Activated T-cell treated with anti-CD3 and anti-CD28 coated beads, Interleukin-2, amount 50 U/mL, for 24 hours (primary cell): ENCODE data around the gene UCN3.

ENCODE experiments used
- DNase-seq: peaks from one replicate; pipeline ENCODE4 v3.0.0-alpha.2; 2020
- H3K27ac Mint-ChIP-seq: 2 replicates; pipeline ENCODE4 v1.8.0; 2020; ENCODE audit warnings: mild to moderate bottlenecking, mixed read lengths
- H3K27me3 Mint-ChIP-seq: 2 replicates; pipeline ENCODE4 v1.8.0; 2020; ENCODE audit warnings: mixed read lengths
- H3K36me3 Mint-ChIP-seq: 2 replicates; pipeline ENCODE4 v1.8.0; 2020; ENCODE audit warnings: low read depth, mixed read lengths
- H3K4me1 Mint-ChIP-seq: 2 replicates; pipeline ENCODE4 v1.8.0; 2020; ENCODE audit warnings: low read depth, mixed read lengths
- H3K4me3 Mint-ChIP-seq: 2 replicates; pipeline ENCODE4 v1.8.0; 2020; ENCODE audit warnings: mild to moderate bottlenecking, moderate library complexity, mixed read lengths
- H3K9me3 Mint-ChIP-seq: 2 replicates; pipeline ENCODE4 v1.8.0; 2020; ENCODE audit warnings: mixed read lengths

The UCN3 gene

GRCh38 chr10:5364890-5365338, at the start of gene UCN3:
Gene UCN3, plus strand, starts transcription at chr10:5364966. Its CDS starts 8,755 bp downstream, at chr10:5373721.
- H3K27ac Mint-ChIP-seq = no peak within 1 kb of the TSS
- no peak within 1 kb of the TSS for H3K4me3 Mint-ChIP-seq
- H3K9me3 Mint-ChIP-seq = no peaks in the 10 kb centered on the region
- peaks cover 3% of the 10 kb centered on the region for H3K4me1 Mint-ChIP-seq
- DNase-seq = no peak
- H3K27me3 Mint-ChIP-seq = peaks cover 16% of the 10 kb centered on the region
- H3K36me3 Mint-ChIP-seq = no peaks in the 10 kb centered on the region

- peak overlapping the region; percentile 43 for H3K4me3 Mint-ChIP-seq
- H3K9me3 Mint-ChIP-seq = peaks cover 8% of the 10 kb centered on the region
- H3K36me3 Mint-ChIP-seq = no peaks in the 10 kb centered on the region
- peak; percentile 80 for DNase-seq
- H3K27ac Mint-ChIP-seq = peak overlapping the region; percentile 89
- H3K4me1 Mint-ChIP-seq = peaks cover 47% of the 10 kb centered on the region
- no peaks in the 10 kb centered on the region for H3K27me3 Mint-ChIP-seq
These were observed 47.1 kb upstream of the UCN3 start for GRCh38 chr10:5317547-5318107.

GRCh38 chr10:5318148-5318547, 46.6 kb upstream of the UCN3 start:
- DNase-seq = no peak
- H3K27me3 Mint-ChIP-seq = no peaks in the 10 kb centered on the region
- no peak overlapping the region for H3K4me3 Mint-ChIP-seq
- H3K36me3 Mint-ChIP-seq = no peaks in the 10 kb centered on the region
- peak overlapping the region; percentile 89 for H3K27ac Mint-ChIP-seq
- H3K9me3 Mint-ChIP-seq = peaks cover 8% of the 10 kb centered on the region
- H3K4me1 Mint-ChIP-seq = peaks cover 47% of the 10 kb centered on the region

- Mint-ChIP-seq H3K27ac (no peak overlapping the region), H3K36me3 (no peaks in the 10 kb centered on the region), H3K4me1 (peaks cover 44% of the 10 kb centered on the region), H3K4me3 (no peak overlapping the region), H3K27me3 (no peaks in the 10 kb centered on the region), H3K9me3 (peaks cover 8% of the 10 kb centered on the region)
- DNase-seq = no peak
These were observed 44.9 kb upstream of the UCN3 start for GRCh38 chr10:5319863-5320262.

GRCh38 chr10:5321273-5321672, 43.5 kb upstream of the UCN3 start:
- H3K36me3 Mint-ChIP-seq = no peaks in the 10 kb centered on the region
- H3K4me3 Mint-ChIP-seq = no peak overlapping the region
- H3K9me3 Mint-ChIP-seq = peaks cover 8% of the 10 kb centered on the region
- no peak for DNase-seq
- no peaks in the 10 kb centered on the region for H3K27me3 Mint-ChIP-seq
- no peak overlapping the region for H3K27ac Mint-ChIP-seq
- peaks cover 39% of the 10 kb centered on the region for H3K4me1 Mint-ChIP-seq

- Mint-ChIP-seq H3K9me3 (peaks cover 8% of the 10 kb centered on the region), H3K27me3 (no peaks in the 10 kb centered on the region)
- DNase-seq = no peak
These were observed 41.3 kb upstream of the UCN3 start for GRCh38 chr10:5323446-5323845.

GRCh38 chr10:5325076-5325475, 39.7 kb upstream of the UCN3 start:
- Mint-ChIP-seq H3K36me3 (no peaks in the 10 kb centered on the region), H3K27ac (no peak overlapping the region), H3K9me3 (peaks cover 8% of the 10 kb centered on the region), H3K27me3 (no peaks in the 10 kb centered on the region), H3K4me3 (no peak overlapping the region), H3K4me1 (peaks cover 6% of the 10 kb centered on the region)
- no peak for DNase-seq

More at GRCh38 chr10:5323446-5323845, 41.3 kb upstream of the UCN3 start:
- no peak overlapping the region for H3K27ac Mint-ChIP-seq
- H3K4me3 Mint-ChIP-seq = no peak overlapping the region
- peaks cover 19% of the 10 kb centered on the region for H3K4me1 Mint-ChIP-seq
- no peaks in the 10 kb centered on the region for H3K36me3 Mint-ChIP-seq

- Mint-ChIP-seq H3K27ac (no peak overlapping the region), H3K4me3 (no peak overlapping the region), H3K36me3 (no peaks in the 10 kb centered on the region), H3K4me1 (no peaks in the 10 kb centered on the region), H3K9me3 (no peaks in the 10 kb centered on the region), H3K27me3 (peaks cover 8% of the 10 kb centered on the region)
- no peak for DNase-seq
These were observed 30.4 kb upstream of the UCN3 start for GRCh38 chr10:5334196-5334880.

- Mint-ChIP-seq H3K4me1 (no peaks in the 10 kb centered on the region), H3K9me3 (no peaks in the 10 kb centered on the region), H3K27me3 (peaks cover 6% of the 10 kb centered on the region), H3K4me3 (no peak overlapping the region), H3K27ac (no peak overlapping the region), H3K36me3 (no peaks in the 10 kb centered on the region)
- DNase-seq = no peak
These were observed 26.8 kb upstream of the UCN3 start for GRCh38 chr10:5338010-5338409.

GRCh38 chr10:5343092-5343491, 21.7 kb upstream of the UCN3 start:
- H3K27me3 Mint-ChIP-seq = no peaks in the 10 kb centered on the region
- no peaks in the 10 kb centered on the region for H3K36me3 Mint-ChIP-seq
- no peaks in the 10 kb centered on the region for H3K4me1 Mint-ChIP-seq
- no peaks in the 10 kb centered on the region for H3K9me3 Mint-ChIP-seq
- H3K4me3 Mint-ChIP-seq = no peak overlapping the region
- no peak for DNase-seq
- H3K27ac Mint-ChIP-seq = no peak overlapping the region

GRCh38 chr10:5343561-5343960, 21.2 kb upstream of the UCN3 start:
- no peak for DNase-seq
- Mint-ChIP-seq H3K9me3 (no peaks in the 10 kb centered on the region), H3K4me3 (no peak overlapping the region), H3K27me3 (no peaks in the 10 kb centered on the region), H3K4me1 (no peaks in the 10 kb centered on the region), H3K36me3 (no peaks in the 10 kb centered on the region), H3K27ac (no peak overlapping the region)

- Mint-ChIP-seq H3K4me1 (no peaks in the 10 kb centered on the region), H3K27me3 (no peaks in the 10 kb centered on the region), H3K9me3 (no peaks in the 10 kb centered on the region), H3K36me3 (no peaks in the 10 kb centered on the region), H3K27ac (no peak overlapping the region), H3K4me3 (no peak overlapping the region)
- DNase-seq = no peak
These were observed 20.8 kb upstream of the UCN3 start for GRCh38 chr10:5343979-5344378.

GRCh38 chr10:5344746-5345145, 20.0 kb upstream of the UCN3 start:
- Mint-ChIP-seq H3K27ac (no peak overlapping the region), H3K27me3 (no peaks in the 10 kb centered on the region), H3K9me3 (no peaks in the 10 kb centered on the region), H3K4me3 (no peak overlapping the region), H3K4me1 (no peaks in the 10 kb centered on the region), H3K36me3 (no peaks in the 10 kb centered on the region)
- DNase-seq = no peak

GRCh38 chr10:5346881-5347280, 17.9 kb upstream of the UCN3 start:
- H3K27ac Mint-ChIP-seq = no peak overlapping the region
- H3K4me3 Mint-ChIP-seq = no peak overlapping the region
- no peaks in the 10 kb centered on the region for H3K36me3 Mint-ChIP-seq
- no peaks in the 10 kb centered on the region for H3K4me1 Mint-ChIP-seq
- H3K27me3 Mint-ChIP-seq = no peaks in the 10 kb centered on the region
- H3K9me3 Mint-ChIP-seq = no peaks in the 10 kb centered on the region
- no peak for DNase-seq

- no peak for DNase-seq
- no peaks in the 10 kb centered on the region for H3K9me3 Mint-ChIP-seq
- no peak overlapping the region for H3K27ac Mint-ChIP-seq
- H3K4me1 Mint-ChIP-seq = no peaks in the 10 kb centered on the region
- no peaks in the 10 kb centered on the region for H3K27me3 Mint-ChIP-seq
- H3K36me3 Mint-ChIP-seq = no peaks in the 10 kb centered on the region
- no peak overlapping the region for H3K4me3 Mint-ChIP-seq
These were observed 15.4 kb upstream of the UCN3 start for GRCh38 chr10:5349362-5349761.
